K562 (cell line): ENCODE results near the gene TLNRD1. TPM values are rescaled to one million over a fixed set of nuclear protein-coding genes. Genes with fewer than 3 reads are reported as not detected.
A peak's percentile ranks its signal among the peaks of the same experiment; 100 is the strongest.

ENCODE experiments used
- ATAC-seq: fragments of 200-7000 bp; cut with Tn5 transposase; 3 replicates; pipeline ENCODE4 v1.9.1; 2020; ENCODE audit warnings: moderate library complexity
- BruUV-seq: library from RNA; stranded (reverse); fragments of 400-500 nt; replicated peaks from 2 replicates; lab custom pipeline; 2021; lab: Mats Ljungman, UMichigan
- CTCF ChIA-PET: fragments of 300-600 bp; formaldehyde crosslinking; extraction: SDS; loops from one replicate; lab custom pipeline; 2021; ENCODE audit warnings: low intra/inter-chr PET ratio; lab: Yijun Ruan, JAX
- POLR2A ChIA-PET: fragments of 300-600, 350-650 bp; sonication (Branson Sonifier 250); formaldehyde crosslinking; extraction: SDS; loops from one replicate; lab custom pipeline; 2021; ENCODE audit warnings: antibody characterized with exemption, inconsistent platforms; lab: Yijun Ruan, JAX
- DNase-seq, 4 experiments: peaks; one replicate each; pipeline versions ENCODE4 v3.0.0 to v3.0.0-alpha.2; 2011 to 2018; ENCODE audit warnings: low spot score in 3 of 4, mixed read lengths in 3 of 4; ENCODE audit errors: extremely low read depth in 1 of 4
- FAIRE-seq: peaks from 2 replicates; lab custom pipeline; 2011; peaks lifted over from hg19 to GRCh38; lab: Jason Lieb, UNC
- H2AFZ ChIP-seq: 2 replicates; pipeline ENCODE4 v1.6.0; 2011; ENCODE audit warnings: low read depth, low read length, control low read depth, inconsistent platforms
- H3K27ac ChIP-seq: fragments of 200-600 bp; 3 replicates; pipeline ENCODE4 v1.8.0; 2011; ENCODE audit warnings: low read depth, mild to moderate bottlenecking, control low read depth, inconsistent platforms, low read length, moderate library complexity, mixed read lengths; ENCODE audit errors: extremely low read depth
- H3K27me3 ChIP-seq, 2 experiments: fragments of 300-600 bp in 1 of 2; 2 replicates in 1 of 2; 3 replicates in 1 of 2; pipeline versions ENCODE4 v1.6.0 to v1.8.0; 2011; ENCODE audit warnings: inconsistent platforms in 2 of 2, low read length in 2 of 2, mild to moderate bottlenecking in 1 of 2, mixed read lengths in 1 of 2, moderate library complexity in 1 of 2; ENCODE audit not compliant: control insufficient read depth in 2 of 2, insufficient read depth in 2 of 2
- H3K36me3 ChIP-seq: fragments of 300-600 bp; 3 replicates; pipeline ENCODE4 v1.8.0; 2011; ENCODE audit warnings: mild to moderate bottlenecking, low read length, inconsistent platforms; ENCODE audit not compliant: control insufficient read depth, insufficient read depth
- H3K4me1 ChIP-seq, 2 experiments: fragments of 200-600 bp in 1 of 2; replicated peaks in 1 of 2; 2 replicates in 1 of 2; 3 replicates in 1 of 2; pipeline versions ENCODE4 v1.5.1 to v1.8.0; 2011; ENCODE audit warnings: inconsistent platforms in 2 of 2, low read length in 2 of 2, mild to moderate bottlenecking in 1 of 2, mixed read lengths in 1 of 2, moderate library complexity in 1 of 2; ENCODE audit not compliant: control insufficient read depth in 2 of 2, insufficient read depth in 2 of 2
- H3K4me2 ChIP-seq: 2 replicates; pipeline ENCODE4 v1.6.1; 2011; ENCODE audit warnings: low read length, control low read depth, inconsistent platforms, mixed read lengths; ENCODE audit not compliant: insufficient read depth
- H3K4me3 ChIP-seq: fragments of 200-600 bp; sonication (generic), shearing (Covaris generic); 2 replicates; pipeline ENCODE4 v1.5.1; 2016; ENCODE audit warnings: control low read depth, inconsistent platforms
- H3K79me2 ChIP-seq: fragments of 200-600 bp; 3 replicates; pipeline ENCODE4 v1.8.0; 2011; ENCODE audit warnings: low read length, inconsistent platforms; ENCODE audit not compliant: control insufficient read depth, insufficient read depth
- H3K9ac ChIP-seq, 2 experiments: 2 replicates each; pipeline versions ENCODE4 v1.6.0 to v1.6.1; 2011; ENCODE audit warnings: low read depth in 2 of 2, low read length in 2 of 2, control low read depth in 1 of 2, inconsistent platforms in 1 of 2, mild to moderate bottlenecking in 1 of 2, mixed read lengths in 1 of 2; ENCODE audit not compliant: insufficient read depth in 1 of 2
- H3K9me1 ChIP-seq: one replicate; pipeline ENCODE4 v1.6.0; 2011; ENCODE audit warnings: inconsistent platforms, mild to moderate bottlenecking, low read length, moderate library complexity; ENCODE audit not compliant: control insufficient read depth, insufficient read depth
- H3K9me3 ChIP-seq: replicated peaks from 2 replicates; pipeline ENCODE4 v1.5.1; 2011; ENCODE audit warnings: low read depth, low read length, inconsistent platforms; ENCODE audit not compliant: control insufficient read depth, insufficient read depth
- H4K20me1 ChIP-seq: replicated peaks from 2 replicates; pipeline ENCODE4 v1.6.1; 2011; ENCODE audit warnings: low read length, inconsistent platforms, mixed read lengths; ENCODE audit not compliant: control insufficient read depth, insufficient read depth
- BHLHE40 ChIP-seq: IDR thresholded peaks from 2 replicates; pipeline ENCODE4 v1.6.1; 2011; ENCODE audit warnings: low read length, improper control_type of control experiment
- EZH2 ChIP-seq: IDR thresholded peaks from 2 replicates; pipeline ENCODE4 v1.6.1; 2012; ENCODE audit warnings: low read depth, mild to moderate bottlenecking, inconsistent platforms, low read length, borderline replicate concordance
- FOXM1 ChIP-seq, 2 experiments: fragments of 450-650 bp in 1 of 2; sonication (generic) in 1 of 2; formaldehyde crosslinking in 1 of 2; IDR thresholded peaks; 2 replicates each; pipeline versions ENCODE4 v1.6.1 to v1.9.0; 2017 to 2022; ENCODE audit warnings: low read depth in 2 of 2, mild to moderate bottlenecking in 2 of 2, missing genetic modification reagents in 1 of 2, moderate library complexity in 1 of 2
- HMGN3 ChIP-seq: IDR thresholded peaks from 2 replicates; pipeline ENCODE4 v1.6.1; 2011; ENCODE audit warnings: borderline replicate concordance, low read depth, mild to moderate bottlenecking, mixed read lengths, low read length; ENCODE audit not compliant: insufficient read length; ENCODE audit errors: extremely low read depth
- KDM5B ChIP-seq: fragments of 200-600 bp; sonication (generic); IDR thresholded peaks from 2 replicates; pipeline ENCODE4 v1.6.1; 2012; ENCODE audit warnings: low read depth, mild to moderate bottlenecking, moderate library complexity, low read length, control low read depth, inconsistent platforms; ENCODE audit not compliant: insufficient replicate concordance
- L3MBTL2 ChIP-seq: fragments of 450-650 bp; IDR thresholded peaks from 2 replicates; pipeline ENCODE4 v1.6.1; 2016; ENCODE audit warnings: mild to moderate bottlenecking, moderate library complexity
- NR2C2 ChIP-seq, 2 experiments: fragments of 200-800 bp in 1 of 2; sonication (Bioruptor generic) in 1 of 2; sonication (generic) in 1 of 2; formaldehyde crosslinking in 1 of 2; IDR thresholded peaks; 2 replicates each; pipeline versions ENCODE4 v1.6.1 to v1.8.0; 2016 to 2022; ENCODE audit warnings: mild to moderate bottlenecking in 1 of 2, missing compliant biosample characterization in 1 of 2, missing genetic modification characterization in 1 of 2, missing genetic modification reagents in 1 of 2
- POLR2G ChIP-seq: fragments of 200-400 bp; formaldehyde crosslinking; IDR thresholded peaks from 2 replicates; pipeline ENCODE4 v1.6.1; 2017; ENCODE audit warnings: low read depth, mild to moderate bottlenecking, antibody characterized with exemption, low read length, moderate library complexity
- RAD21 ChIP-seq, 2 experiments: fragments of 250-450 bp in 1 of 2; fragments of 450-650 bp in 1 of 2; sonication (Bioruptor Pico) in 1 of 2; formaldehyde crosslinking in 1 of 2; IDR thresholded peaks in 1 of 2; conservative IDR thresholded peaks in 1 of 2; 2 replicates each; pipeline versions ENCODE4 v1.4.0 to v1.8.0; 2020 to 2022; ENCODE audit warnings: mild to moderate bottlenecking in 2 of 2, moderate library complexity in 1 of 2
- RBFOX2 ChIP-seq: fragments of 200-400 bp; formaldehyde crosslinking; IDR thresholded peaks from 2 replicates; pipeline ENCODE4 v1.6.1; 2017; ENCODE audit warnings: low read depth, mild to moderate bottlenecking, low read length, moderate library complexity
- TARDBP ChIP-seq: fragments of 450-650 bp; IDR thresholded peaks from 2 replicates; pipeline ENCODE4 v1.6.1; 2016
- XRCC5 ChIP-seq: fragments of 200-400 bp; formaldehyde crosslinking; IDR thresholded peaks from 2 replicates; pipeline ENCODE4 v1.6.1; 2017; ENCODE audit warnings: low read depth, mild to moderate bottlenecking, low read length
- ZBTB33 ChIP-seq: sonication (generic); formaldehyde crosslinking; IDR thresholded peaks from 2 replicates; pipeline ENCODE4 v1.8.1; 2023; ENCODE audit warnings: mild to moderate bottlenecking, missing genetic modification reagents
- ZNF445 ChIP-seq: fragments of 250-450 bp; sonication (Bioruptor Pico); IDR thresholded peaks from 2 replicates; pipeline ENCODE4 v1.4.0; 2020; ENCODE audit warnings: low read depth, mild to moderate bottlenecking, moderate library complexity
- ZNF695 ChIP-seq: fragments of 450-650 bp; formaldehyde crosslinking; IDR thresholded peaks from 2 replicates; pipeline ENCODE4 v1.4.0; 2020; ENCODE audit warnings: mild to moderate bottlenecking, moderate library complexity
- ZNF76 ChIP-seq: fragments of 250-450 bp; sonication (Bioruptor Pico); IDR thresholded peaks from 2 replicates; pipeline ENCODE4 v1.4.0; 2020; ENCODE audit warnings: mild to moderate bottlenecking, moderate library complexity, borderline replicate concordance
- WGBS: fragments of 100-300 bp; shearing (Covaris generic); methylation state at CpG from one replicate; pipeline ENCODE4 v1.1.6; 2016; ENCODE audit warnings: low coverage, mixed read lengths; ENCODE audit not compliant: insufficient coverage; ENCODE audit errors: missing lambda C conversion rate; 5-methylcytosine and 5-hydroxymethylcytosine counted together
- in situ Hi-C: fragments of 300-500 bp; cut with MboI; formaldehyde crosslinking; loops from 4 replicates; pipeline ENCODE4 v1.15.0; 2018; ENCODE audit warnings: inconsistent platforms, mixed read lengths
- intact Hi-C: fragments of 100-400 bp; cut with micrococcal nuclease; formaldehyde crosslinking; loops from 2 replicates; pipeline ENCODE4 v1.14.2; 2022
- polyA plus RNA-seq, 8 experiments: library from polyadenylated mRNA; depleted of rRNA in 4 of 8; stranded (reverse) in 5 of 8; unstranded in 3 of 8; fragments of >200 nt; fragmentation: Nextera tagmentation in 2 of 8; fragmentation: Illumina TruSeq in 1 of 8; extraction: Ambion mirVana in 2 of 8; extraction: Trizol in 1 of 8; gene quantifications; 2 replicates each; pipeline versions ENCODE4 v1.2.1 to v1.2.3, GENCODE V29; 2011 to 2014; ENCODE audit warnings: inconsistent platforms in 1 of 8, missing spikeins in 1 of 8
- total RNA-seq, 7 experiments: library from RNA; depleted of rRNA in 6 of 7; stranded (reverse); fragments of >200 nt in 6 of 7; fragmentation: Illumina TruSeq in 2 of 7; extraction: Trizol in 2 of 7; gene quantifications; 2 replicates each; pipeline versions ENCODE4 v1.2.1 to v1.2.3, GENCODE V29; 2011 to 2021; ENCODE audit warnings: low replicate concordance in 1 of 7

The TLNRD1 gene
- total and polyA plus RNA-seq, 9 of the 15 experiments (the other 6 are each of a cell fraction or from before 2014, with no cell fraction given) = 1.1 to 33.1 (median 5.7) TPM

- TF ChIP-seq ZBTB33 (peak; percentile 98), POLR2G (peak; percentile 63), TARDBP (no peak), KDM5B (peak; percentile 2), ZNF695 (CRISPR knock-in tag) (no peak)
Measured at GRCh38 chr15:81002331-81003096, 1.8 kb downstream of the TLNRD1 start (continued).

- no peaks in the 10 kb centered on the region for H4K20me1 ChIP-seq
- WGBS = 100% methylated on average over 4 of the region's 19 CpGs
- FAIRE-seq (no peak), ATAC-seq (no peak), DNase-seq (no peak)
- intact Hi-C loops (no loop called here), in situ Hi-C loops (no loop called here)
- H3K4me1 ChIP-seq = peaks cover 12 to 31% of the 10 kb centered on the region in 2 experiments
- ChIA-PET CTCF (no interaction called here), POLR2A (interaction anchor here (0.6 kb wide), 1 partner anchor 14 kb away, joined by 3 read pairs; no protein-coding TSS in a partner anchor)
- no peak overlapping the region for H3K9ac ChIP-seq
- H3K4me3 ChIP-seq = no peak overlapping the region
- H3K4me2 ChIP-seq = no peak overlapping the region
- H3K79me2 ChIP-seq = peaks cover 43% of the 10 kb centered on the region
- no TSS peak for BruUV-seq
- peaks cover 13% of the 10 kb centered on the region; the same call in 1 of the 3 replicates for H3K36me3 ChIP-seq
- no peaks in the 10 kb centered on the region for H3K9me3 ChIP-seq
- H2AFZ ChIP-seq = no peak overlapping the region
- no peaks in the 10 kb centered on the region for H3K27me3 ChIP-seq
- no peak overlapping the region for H3K27ac ChIP-seq
- no peaks in the 10 kb centered on the region for H3K9me1 ChIP-seq
- TF ChIP-seq RAD21 (CRISPR knock-in tag; conservative IDR thresholded peaks at IDR 0.05 in 1 of 2, IDR thresholded peaks at IDR 0.05 in 1 of 2) (no peak), ZNF445 (no peak), BHLHE40 (no peak), ZBTB33 (peak; percentile 80), RBFOX2 (peak; percentile 34; the same call in 1 of the 2 replicates), L3MBTL2 (no peak), XRCC5 (no peak), ZNF76 (no peak), NR2C2 (CRISPR knock-in tag; IDR thresholded peaks at IDR 0.05) (no peak), NR2C2 (tag; IDR thresholded peaks at IDR 0.05) (no peak), FOXM1 (IDR thresholded peaks at IDR 0.05; ENCODE audit: low read depth) (no peak), FOXM1 (CRISPR knock-in tag; IDR thresholded peaks at IDR 0.05; ENCODE audit: low read depth) (no peak), EZH2 (no peak), HMGN3 (peak; percentile 12)
Measured at GRCh38 chr15:81003097-81003350, 2.3 kb downstream of the TLNRD1 start.
